SKM-1 treated with dmso at 0.1 percent for 144 hours (cell line): Measurements from ENCODE around the gene CXCL8.

Source experiments
- DNase-seq: peaks from one replicate; lab custom pipeline; 2025; ENCODE audit not compliant: unreplicated experiment; lab: John Stamatoyannopoulos, UW

The CXCL8 gene

DNA sequence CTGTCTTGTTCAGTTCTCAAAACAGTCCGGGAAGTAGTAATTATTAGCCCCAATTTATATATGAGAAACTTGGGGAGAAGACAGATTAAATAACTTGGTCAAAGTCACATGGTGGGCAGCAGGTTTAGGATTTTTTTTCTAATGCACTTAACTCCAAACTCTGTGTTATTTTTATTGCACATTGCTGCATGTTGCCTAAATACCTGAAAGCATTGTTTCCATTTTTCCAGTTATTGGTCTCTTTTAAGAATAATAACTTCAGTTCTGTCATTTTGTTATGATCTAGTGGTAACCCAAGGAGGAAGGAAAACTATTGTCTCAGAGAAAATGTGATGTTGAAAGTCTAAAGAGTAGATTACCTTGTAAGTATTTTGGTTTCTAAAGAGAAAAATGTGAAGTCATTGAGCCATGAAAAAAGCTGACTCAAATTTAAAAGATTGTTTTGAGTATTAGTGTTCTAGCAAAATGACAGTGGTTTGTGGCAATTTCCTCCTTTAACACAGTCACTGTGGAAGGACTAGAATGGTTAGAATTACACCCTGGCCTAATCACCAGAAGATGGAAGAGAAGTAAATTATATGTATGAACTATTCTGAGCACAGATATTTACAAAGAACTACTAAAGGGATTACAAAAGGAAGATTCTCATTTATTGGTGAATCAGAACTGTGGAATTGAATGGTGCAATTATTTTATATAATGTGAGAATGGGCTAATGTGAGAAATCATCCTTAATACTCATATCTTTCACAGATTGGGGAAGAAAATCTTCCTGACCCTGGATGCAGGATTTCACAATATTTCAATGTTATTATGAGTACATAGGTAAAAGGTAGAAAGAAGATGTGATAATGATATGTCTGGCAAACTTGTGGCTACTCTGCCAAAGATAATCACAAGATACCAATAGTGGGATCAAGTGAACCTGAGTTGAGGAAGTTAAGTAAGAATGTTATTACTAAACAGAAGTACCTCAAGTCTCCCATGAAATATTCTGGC lies 21.7 kb upstream of the CXCL8 start:
- DNase-seq = peak; percentile 74

DNA sequence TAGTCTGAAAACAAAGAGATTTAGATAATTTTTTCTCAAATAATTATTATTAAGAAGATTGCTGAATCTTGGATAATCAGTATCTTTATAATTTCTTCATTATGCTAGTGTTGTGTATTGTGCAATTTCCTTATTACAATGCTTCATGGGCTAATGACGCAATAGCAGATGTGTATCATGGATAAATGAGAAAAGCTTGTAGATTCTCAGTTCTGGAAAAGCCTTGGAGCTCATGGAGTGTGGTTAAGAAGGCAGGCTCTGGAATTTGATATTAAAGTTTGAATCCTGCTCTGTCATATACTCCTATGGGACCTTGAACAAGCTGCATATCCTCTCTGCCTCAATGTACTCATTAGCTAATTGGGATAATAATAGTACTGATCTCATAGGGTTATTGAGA lies 18.9 kb upstream of the CXCL8 start:
- peak; percentile 38 for DNase-seq

DNA sequence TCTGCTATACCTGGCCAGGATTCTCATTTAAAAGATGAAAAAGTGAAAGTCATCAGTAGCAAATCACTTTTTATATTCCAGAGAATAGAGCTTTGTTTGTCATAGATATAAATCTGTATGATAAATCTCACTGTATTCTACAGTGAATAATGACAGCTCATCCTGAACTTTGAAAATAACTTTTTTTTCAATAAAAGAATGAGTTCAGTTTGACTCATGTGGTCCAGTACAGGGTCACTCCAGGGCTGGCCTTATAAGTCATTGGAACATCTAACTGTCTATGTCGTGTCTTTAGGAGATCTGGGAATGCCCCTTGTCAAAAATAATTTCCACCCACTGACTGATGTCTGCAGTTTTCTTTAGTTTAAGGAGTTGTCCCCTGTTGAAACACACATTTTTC lies 18.5 kb upstream of the CXCL8 start:
- no peak for DNase-seq

- DNase-seq = no peak
Observed at GRCh38 chr4:73723023-73723422, 17.3 kb upstream of the CXCL8 start.

DNA sequence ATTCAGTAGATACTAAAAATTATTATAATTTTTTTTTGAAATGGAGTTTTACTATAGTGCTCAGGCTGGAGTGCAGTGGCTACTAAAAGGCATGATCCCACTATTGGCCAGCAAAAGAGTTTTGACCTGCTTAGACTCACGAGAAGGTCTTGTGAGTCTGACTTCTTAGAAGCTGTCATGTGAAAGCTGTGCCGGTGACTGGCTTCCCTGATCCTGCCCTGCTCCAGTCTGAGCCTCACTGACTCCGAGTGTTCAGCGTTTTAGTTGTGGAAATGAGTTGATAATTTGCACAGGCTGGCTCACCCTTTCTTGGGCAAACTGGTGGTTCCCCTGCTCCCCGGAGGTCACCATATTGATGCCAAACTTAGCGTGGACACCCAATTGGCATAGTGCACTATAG lies 16.4 kb upstream of the CXCL8 start:
- no peak for DNase-seq

DNA sequence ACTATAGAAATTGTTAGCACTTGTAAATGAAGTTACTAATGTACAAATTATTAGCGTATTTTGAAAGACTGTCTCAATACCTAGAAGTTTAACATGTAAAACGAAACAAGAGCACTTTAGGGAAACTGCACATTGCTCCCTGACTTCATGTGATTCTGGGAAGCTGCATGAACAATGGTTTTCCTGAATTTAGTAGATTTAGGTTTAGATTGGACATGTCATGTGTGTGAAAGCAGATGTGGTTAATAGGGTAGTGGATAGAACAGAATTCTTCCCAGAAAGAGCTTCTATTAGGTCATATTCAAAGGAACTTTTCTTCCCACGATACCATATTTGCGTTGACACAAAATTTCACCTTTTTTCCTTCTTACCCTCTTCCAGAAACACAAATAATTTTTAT lies 14.9 kb upstream of the CXCL8 start:
- DNase-seq = no peak

DNA sequence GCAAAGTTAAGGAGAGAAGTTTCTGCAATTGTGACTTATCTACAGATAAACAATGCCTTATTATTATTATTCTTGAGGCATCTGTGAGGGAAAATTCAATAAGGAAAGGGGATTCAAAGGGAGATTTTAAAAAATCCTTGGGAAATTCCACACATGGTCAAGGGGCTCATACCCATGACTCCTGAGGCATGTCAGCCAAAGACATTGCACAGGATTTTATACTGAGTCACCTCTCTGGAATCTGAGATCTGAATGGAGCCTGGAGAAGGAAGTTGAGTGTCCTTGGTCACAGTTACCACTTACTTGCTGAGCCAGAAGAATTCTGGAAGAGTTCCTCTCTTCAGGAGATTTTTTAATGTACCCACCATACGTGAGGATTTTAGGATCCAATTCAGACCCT lies 14.4 kb upstream of the CXCL8 start:
- DNase-seq = no peak

DNA sequence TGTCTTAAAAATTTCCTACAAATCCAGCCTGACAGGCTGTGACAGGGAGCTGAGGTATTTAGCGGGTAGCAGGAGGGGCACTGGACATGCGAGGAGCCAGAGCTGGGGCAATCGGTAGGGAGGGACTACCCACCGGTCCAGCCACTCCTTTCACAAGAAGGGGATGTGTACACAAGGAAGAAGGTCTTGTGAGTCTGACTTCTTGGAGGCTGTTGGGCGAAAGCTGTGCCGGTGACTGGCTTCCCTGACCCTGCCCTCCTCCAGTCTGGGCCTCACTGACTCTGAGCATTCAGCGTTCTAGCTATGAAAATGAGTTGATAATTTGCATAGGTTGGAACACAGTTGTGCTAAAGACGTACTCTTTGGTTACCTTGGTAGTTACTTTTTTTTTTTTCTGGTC lies 12.7 kb upstream of the CXCL8 start:
- no peak for DNase-seq

DNA sequence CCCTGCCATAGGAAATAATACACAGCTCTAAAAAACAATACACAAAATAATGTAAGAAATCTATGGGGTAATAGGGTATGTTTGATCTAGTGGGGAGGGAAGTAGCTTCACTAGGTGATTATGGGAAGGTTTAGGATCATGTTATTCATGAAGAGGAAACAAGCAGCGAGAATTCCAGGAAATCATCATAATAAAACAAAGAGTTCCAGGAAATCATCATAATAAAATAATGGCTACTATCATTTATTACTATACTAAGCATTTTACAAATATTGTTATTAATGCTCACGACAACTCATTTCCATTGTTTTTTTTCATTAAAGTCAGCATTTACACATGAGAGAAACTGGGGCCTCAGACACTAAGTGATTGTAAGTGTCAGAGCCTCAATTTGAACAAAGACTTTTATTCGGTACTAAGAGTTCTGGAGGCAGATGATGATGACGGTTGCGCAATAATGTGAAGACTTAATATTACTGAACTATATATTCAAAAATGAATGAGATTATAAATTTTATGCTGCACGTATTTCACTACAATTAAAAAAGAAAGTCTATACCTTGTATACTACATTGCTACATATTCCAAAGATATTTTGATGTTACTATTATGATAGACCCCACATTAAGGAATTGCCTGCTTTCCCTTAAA lies 12.2 kb upstream of the CXCL8 start:
- DNase-seq = no peak

GRCh38 chr4:73729534-73730165 lies 10.7 kb upstream of the CXCL8 start:
- peak; percentile 71 for DNase-seq

DNA sequence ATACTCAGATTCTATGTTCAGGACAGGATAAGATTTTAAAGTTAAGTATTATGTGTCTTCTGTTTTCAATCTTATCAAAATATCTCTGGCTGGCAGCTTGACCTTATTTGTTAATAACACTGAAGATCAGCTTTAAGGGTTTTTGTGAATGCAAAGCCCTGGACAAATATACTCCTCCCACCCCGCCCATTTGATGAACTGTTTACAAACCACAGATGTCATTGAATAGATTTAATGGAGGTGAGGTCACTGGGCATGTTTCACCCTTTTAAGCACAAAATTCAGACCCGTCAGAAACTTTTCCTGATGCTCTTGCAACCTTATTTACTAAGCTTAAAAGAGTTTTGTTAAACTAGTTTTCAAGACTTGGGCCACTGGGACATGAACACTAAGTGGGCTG lies 10.1 kb upstream of the CXCL8 start:
- no peak for DNase-seq

GRCh38 chr4:73730867-73731266 lies 9.5 kb upstream of the CXCL8 start:
- peak; percentile 96 for DNase-seq

DNA sequence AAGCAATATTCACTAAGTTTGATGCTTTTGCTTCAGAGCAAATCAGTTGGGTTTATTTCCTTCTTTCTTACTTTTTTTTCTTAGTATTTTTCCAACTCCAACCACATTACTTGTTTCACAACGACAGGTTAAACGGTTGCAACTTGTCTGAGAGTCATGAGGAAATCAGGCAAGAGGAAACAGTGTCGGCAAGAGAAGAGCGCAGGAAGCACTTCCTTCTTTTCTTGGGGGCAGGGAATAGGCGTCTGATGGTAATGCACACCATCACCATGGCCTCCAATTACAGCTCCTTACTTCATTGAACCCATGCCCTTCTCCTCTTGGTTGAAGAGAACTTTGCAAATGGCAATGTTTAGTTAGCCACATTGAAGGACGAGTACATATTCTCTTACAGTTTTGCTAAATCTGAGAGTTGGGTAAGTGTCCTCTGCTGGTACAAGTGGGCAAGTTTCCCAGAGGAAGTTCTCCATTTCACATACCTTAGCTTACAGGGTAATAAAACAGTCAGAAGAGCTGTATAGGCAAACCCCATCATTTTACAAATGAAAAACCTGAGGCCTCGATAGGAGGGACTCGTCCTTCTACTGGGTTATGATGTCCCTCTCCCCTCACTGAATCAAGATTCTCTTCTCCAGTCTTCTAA lies 8.3 kb upstream of the CXCL8 start:
- DNase-seq = peak; percentile 98

DNA sequence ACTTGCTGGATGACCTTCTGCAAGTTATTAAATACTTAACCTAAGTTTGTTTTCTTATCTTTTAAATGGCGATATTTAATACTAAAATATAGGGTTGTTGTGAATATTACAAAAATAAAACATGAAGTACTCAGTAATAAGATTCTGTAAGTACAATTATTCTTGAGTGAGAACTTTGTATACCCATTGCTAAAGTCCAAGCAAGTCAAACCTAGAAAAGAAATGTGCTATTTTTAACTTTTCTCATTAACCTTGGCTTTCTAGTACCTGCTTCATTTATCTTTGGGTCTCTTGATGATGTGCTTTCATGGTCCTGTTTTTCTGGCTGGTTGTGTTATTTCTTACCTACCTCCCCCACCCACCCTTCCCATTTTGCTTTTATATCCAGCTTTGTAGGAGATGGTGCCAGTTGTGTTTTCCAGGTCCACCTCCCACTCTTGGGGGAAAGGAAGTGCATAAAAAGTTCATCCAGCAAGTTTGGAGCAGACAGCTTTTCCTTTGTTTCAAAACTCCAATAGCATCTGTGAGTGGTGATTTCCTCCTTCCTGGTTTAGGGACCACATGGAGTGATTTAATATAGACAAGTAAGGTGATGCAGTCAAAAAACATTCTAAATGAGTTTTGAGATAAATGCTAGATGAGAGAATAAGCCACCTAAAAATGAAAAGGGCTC lies 7.5 kb upstream of the CXCL8 start:
- no peak for DNase-seq

- no peak for DNase-seq
Observed at GRCh38 chr4:73734530-73735001, 5.8 kb upstream of the CXCL8 start.

GRCh38 chr4:73735231-73735630 lies 5.1 kb upstream of the CXCL8 start:
- DNase-seq = peak; percentile 95

GRCh38 chr4:73741031-73741749 lies 821 bp downstream of the CXCL8 start:
- DNase-seq = peak; percentile 29

DNA sequence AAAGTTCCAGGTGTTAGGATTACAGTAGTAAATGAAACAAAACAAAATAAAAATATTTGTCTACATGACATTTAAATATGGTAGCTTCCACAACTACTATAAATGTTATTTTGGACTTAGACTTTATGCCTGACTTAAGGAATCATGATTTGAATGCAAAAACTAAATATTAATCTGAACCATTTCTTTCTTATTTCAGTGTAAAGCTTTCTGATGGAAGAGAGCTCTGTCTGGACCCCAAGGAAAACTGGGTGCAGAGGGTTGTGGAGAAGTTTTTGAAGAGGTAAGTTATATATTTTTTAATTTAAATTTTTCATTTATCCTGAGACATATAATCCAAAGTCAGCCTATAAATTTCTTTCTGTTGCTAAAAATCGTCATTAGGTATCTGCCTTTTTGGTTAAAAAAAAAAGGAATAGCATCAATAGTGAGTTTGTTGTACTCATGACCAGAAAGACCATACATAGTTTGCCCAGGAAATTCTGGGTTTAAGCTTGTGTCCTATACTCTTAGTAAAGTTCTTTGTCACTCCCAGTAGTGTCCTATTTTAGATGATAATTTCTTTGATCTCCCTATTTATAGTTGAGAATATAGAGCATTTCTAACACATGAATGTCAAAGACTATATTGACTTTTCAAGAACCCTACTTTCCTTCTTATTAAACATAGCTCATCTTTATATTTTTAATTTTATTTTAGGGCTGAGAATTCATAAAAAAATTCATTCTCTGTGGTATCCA lies 1.6 kb downstream of the CXCL8 start:
- no peak for DNase-seq

DNA sequence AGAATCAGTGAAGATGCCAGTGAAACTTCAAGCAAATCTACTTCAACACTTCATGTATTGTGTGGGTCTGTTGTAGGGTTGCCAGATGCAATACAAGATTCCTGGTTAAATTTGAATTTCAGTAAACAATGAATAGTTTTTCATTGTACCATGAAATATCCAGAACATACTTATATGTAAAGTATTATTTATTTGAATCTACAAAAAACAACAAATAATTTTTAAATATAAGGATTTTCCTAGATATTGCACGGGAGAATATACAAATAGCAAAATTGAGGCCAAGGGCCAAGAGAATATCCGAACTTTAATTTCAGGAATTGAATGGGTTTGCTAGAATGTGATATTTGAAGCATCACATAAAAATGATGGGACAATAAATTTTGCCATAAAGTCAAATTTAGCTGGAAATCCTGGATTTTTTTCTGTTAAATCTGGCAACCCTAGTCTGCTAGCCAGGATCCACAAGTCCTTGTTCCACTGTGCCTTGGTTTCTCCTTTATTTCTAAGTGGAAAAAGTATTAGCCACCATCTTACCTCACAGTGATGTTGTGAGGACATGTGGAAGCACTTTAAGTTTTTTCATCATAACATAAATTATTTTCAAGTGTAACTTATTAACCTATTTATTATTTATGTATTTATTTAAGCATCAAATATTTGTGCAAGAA lies 2.3 kb downstream of the CXCL8 start:
- DNase-seq = no peak
